HG03457 (cell line): Measurements from ENCODE around the gene CFDP1.

Experiments used
- ATAC-seq: cut with Tn5 transposase; IDR thresholded peaks from one replicate; pipeline ENCODE4 v1.9.1; 2021; ENCODE audit warnings: moderate number of reproducible peaks; ENCODE audit not compliant: unreplicated experiment

CFDP1 gene

GRCh38 chr16:75415169-75415905, 18.0 kb downstream of the CFDP1 start:
- no peak for ATAC-seq

GRCh38 chr16:75413951-75414350, 19.4 kb downstream of the CFDP1 start:
- ATAC-seq, result no peak

DNA sequence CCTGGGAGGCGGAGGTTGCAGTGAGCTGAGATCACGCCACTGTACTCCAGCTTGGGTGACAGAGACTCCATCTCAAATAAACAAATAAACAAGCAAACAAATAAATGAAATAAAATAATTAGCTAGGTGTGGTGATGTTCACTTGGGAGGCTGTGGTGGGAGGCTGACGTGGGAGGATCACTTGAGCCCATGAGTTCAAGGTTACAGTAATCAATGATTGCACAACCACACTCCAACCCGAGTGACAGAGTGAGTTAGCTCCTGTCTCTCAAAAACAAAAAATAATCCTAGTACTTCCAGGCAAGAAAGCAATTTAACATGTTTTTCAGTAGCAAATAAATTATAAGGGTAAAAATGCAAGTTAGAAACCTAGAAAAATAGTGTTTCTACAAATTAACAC, 26.4 kb downstream of the CFDP1 start:
- ATAC-seq, result no peak

- no peak for ATAC-seq
Measured at GRCh38 chr16:75402821-75403475, 30.4 kb downstream of the CFDP1 start.

DNA sequence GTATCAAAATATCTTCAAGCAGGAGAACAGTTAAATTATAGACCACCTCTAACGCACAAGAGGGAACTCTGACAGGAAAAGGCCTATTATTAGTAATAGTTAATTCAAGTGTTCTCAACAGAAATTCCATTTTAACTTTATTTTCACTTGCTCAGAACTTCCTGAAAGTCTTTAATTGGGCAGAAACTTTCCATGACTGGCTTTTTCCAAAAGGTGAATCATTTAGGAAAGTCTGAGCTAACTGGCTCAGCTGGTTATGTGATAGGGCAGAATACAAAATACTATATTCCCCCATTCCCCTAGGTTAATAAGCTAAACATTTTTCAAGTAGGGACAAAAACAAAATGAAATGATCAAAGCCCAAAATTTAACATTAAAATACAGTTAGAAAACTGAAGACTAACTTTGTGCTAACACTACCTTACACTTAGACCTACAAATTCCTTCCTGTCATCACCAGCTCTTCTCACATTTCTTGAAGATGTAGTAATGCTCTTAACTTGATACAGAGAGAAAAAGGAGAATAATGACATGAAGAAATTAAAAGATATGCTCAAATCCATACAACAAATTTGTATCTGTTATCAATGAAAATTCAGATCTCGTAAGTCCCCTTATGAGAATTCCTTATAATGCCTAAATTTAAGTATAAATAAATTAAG, 31.0 kb downstream of the CFDP1 start:
- ATAC-seq, result no peak

DNA sequence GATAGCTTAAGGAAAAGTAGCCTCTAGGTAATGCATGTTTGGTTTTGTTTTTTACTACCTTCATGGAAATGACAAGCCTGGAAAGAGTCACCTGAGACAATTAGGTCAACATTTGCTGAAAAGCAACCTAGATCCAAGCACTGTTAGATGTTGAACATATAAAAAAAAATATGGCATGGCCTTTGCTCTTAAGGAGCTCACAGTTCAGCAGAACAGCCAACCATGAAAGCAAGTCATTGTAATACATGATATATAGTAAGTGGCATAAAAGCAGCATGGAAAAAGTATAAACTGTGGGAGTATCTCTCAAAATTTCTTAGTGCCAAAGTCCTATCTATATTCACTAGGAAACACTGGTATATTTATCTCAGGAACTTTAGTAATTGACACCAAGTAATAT, 31.6 kb downstream of the CFDP1 start:
- no peak for ATAC-seq

DNA sequence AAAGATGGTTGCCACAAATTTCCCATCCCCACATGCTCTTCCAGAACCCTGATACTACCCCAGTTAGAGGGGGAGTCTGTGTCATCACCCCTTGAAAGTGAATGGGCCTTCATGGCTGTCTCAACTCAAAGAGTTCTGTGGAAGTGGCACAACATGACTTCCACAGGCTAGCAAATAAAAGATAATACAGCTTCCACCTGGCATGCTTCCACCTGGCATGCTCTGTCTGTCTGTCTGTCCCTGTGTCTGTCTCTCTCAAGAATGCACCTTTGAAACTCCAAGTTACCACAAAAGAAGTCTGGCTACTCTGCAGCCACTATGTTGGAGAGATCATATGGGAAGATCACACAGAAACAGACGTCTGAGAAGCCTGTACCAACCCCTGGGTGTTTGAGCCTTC, 35.0 kb downstream of the CFDP1 start:
- no peak for ATAC-seq

- no peak for ATAC-seq
Measured at GRCh38 chr16:75394941-75395340, 38.4 kb downstream of the CFDP1 start.

GRCh38 chr16:75392906-75393305, 40.4 kb downstream of the CFDP1 start:
- ATAC-seq, result no peak

GRCh38 chr16:75390926-75391653, 42.2 kb downstream of the CFDP1 start:
- ATAC-seq, result no peak

GRCh38 chr16:75389096-75389690, 44.1 kb downstream of the CFDP1 start:
- no peak for ATAC-seq

DNA sequence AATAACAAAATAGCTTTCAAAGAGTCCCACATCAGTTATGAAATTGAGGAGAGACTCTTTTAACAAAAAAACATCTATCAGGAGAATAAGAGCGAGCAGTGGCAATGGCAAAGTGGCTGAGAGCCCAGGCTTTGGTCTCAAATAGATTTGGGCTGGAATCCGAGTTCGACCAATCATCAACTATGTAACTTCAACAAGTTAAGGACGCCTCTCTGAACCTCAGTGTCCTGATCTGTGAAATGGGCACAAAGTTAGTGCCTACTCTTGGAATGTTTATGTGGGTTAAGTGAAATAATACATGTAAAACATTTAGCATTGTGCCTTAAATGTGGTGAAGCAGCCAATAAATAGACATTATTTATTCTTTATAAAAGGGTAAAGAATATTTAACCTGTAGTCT, 45.4 kb downstream of the CFDP1 start:
- ATAC-seq, result no peak

GRCh38 chr16:75385507-75386152, 47.7 kb downstream of the CFDP1 start:
- no peak for ATAC-seq

DNA sequence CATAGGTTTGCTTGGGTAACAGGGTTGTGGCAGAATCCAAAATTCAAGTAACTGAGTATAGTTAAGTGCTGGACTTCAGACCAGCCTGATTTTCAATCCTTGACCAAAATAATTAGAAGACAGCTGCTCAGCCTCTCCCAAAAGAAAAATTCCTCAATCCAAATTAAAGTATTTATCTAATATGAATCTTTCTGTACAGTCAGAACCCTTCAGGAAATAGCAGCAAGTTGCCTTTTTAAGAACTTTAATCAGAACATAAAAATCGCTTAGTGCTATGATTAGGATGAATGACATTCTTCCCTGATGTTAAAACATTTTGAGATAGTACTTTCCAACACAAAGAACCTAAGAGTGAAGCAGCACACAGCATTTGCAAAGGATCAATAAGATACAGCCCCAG, 50.2 kb downstream of the CFDP1 start:
- no peak for ATAC-seq

DNA sequence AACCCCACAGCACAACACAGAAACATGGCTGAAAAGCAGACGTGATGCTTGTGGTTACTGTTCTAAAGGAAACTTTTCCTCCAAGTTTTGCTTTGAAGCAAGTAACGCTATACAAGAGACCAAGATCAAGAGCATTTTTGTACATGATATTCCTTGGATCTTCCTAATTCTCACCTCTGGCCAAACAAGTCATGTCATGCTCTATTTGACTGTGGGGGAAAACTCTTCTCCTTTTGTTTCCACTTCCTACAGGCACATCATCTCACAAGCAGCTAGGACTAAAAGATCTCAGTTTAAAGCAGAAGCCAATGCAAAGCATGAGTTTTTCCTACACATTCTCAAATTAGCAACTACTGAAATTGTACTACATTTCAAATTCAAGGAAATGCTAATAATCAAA, 50.7 kb downstream of the CFDP1 start:
- ATAC-seq, result no peak

DNA sequence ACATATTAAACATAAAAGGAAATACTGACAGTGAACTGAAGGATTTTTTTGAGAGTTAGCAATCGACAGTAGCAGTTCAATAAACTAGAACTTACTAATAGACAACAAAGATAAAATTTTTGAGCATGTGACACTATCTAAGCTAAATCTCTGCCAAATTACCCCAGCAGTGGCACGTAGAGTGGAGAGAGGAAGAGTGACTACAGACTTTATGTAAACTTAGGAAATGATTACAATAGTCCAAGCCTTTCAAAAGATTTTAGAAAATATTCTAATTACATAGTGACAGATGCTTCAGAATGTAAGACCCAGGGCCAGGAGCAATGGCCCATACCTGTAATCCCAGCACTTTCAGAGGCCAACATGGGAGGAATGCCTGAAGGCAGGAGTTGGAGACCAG, 52.4 kb downstream of the CFDP1 start:
- no peak for ATAC-seq

GRCh38 chr16:75379911-75380847, 53.1 kb downstream of the CFDP1 start:
- peak; percentile 60 for ATAC-seq

- ATAC-seq, result peak; percentile 61
Measured at GRCh38 chr16:75379339-75379738, 54.0 kb downstream of the CFDP1 start.

DNA sequence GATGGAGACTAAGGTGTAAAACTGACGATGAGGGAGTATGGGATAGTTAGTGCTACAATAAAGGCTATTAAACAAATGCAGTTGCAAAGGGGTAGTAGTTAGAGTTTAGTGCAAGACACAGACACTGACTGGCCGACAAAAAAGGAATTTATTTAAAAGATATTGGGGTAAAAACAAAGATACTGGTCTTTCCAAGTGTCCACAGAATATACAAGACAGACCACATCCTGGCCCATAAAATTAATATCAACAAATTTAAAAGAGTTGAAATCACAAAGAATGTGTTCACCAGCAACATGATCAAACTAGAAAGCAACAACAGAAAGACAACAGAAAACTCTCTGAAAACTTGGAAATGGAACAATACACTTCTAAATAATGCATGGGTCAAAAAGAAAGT, 54.7 kb downstream of the CFDP1 start:
- no peak for ATAC-seq
